ENCODE measurements around the gene DNAH6.

The DNAH6 gene

DNA sequence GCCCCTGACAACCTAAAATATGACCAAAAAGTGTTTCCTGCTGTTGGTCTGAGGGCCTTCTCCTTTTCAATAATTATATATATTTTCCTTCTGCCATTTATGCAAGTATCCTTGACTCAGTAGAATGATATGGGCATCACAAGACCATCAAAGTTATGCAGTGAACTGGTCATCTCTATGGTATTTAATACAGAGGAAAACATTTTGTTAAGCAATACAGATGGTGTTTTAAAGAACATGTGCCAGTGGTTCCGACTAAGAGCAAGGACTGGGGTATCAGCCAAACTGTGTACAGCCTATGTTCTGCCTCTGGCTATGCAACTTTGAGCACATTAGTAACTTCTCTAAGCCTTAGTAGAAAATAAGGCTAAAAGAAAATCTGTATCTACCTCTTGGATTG lies 185.6 kb downstream of the DNAH6 start (continued):
- TF ChIP-seq TCF4 (CRISPR knock-in tag; IDR thresholded peaks at IDR 0.05; ENCODE audit: borderline replicate concordance): no peak
- no peak for TF ChIP-seq PPARA (CRISPR knock-in tag; IDR thresholded peaks at IDR 0.05; ENCODE audit: borderline replicate concordance)
- TF ChIP-seq ISL1 (CRISPR knock-in tag; IDR thresholded peaks at IDR 0.05): no peak
- no peak for TF ChIP-seq CSRNP3 (CRISPR knock-in tag; IDR thresholded peaks at IDR 0.05)
- TF ChIP-seq RARB (CRISPR knock-in tag; IDR thresholded peaks at IDR 0.05): no peak

- no peak for ATAC-seq
- TF ChIP-seq ISL1 (CRISPR knock-in tag; IDR thresholded peaks at IDR 0.05): no peak
- no peak for TF ChIP-seq GLIS3 (CRISPR knock-in tag; IDR thresholded peaks at IDR 0.05)
- TF ChIP-seq, protein P1, sequence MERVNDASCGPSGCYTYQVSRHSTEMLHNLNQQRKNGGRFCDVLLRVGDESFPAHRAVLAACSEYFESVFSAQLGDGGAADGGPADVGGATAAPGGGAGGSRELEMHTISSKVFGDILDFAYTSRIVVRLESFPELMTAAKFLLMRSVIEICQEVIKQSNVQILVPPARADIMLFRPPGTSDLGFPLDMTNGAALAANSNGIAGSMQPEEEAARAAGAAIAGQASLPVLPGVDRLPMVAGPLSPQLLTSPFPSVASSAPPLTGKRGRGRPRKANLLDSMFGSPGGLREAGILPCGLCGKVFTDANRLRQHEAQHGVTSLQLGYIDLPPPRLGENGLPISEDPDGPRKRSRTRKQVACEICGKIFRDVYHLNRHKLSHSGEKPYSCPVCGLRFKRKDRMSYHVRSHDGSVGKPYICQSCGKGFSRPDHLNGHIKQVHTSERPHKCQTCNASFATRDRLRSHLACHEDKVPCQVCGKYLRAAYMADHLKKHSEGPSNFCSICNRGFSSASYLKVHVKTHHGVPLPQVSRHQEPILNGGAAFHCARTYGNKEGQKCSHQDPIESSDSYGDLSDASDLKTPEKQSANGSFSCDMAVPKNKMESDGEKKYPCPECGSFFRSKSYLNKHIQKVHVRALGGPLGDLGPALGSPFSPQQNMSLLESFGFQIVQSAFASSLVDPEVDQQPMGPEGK (CRISPR knock-in tag; IDR thresholded peaks at IDR 0.05; ENCODE audit: borderline replicate concordance): no peak
- no peak for TF ChIP-seq ZFP30 (CRISPR knock-in tag; IDR thresholded peaks at IDR 0.05)
- TF ChIP-seq TOX (CRISPR knock-in tag; IDR thresholded peaks at IDR 0.05; ENCODE audit: borderline replicate concordance): no peak
- TF ChIP-seq ZC3H10 (CRISPR knock-in tag; IDR thresholded peaks at IDR 0.05): no peak
- TF ChIP-seq CSDC2 (CRISPR knock-in tag; IDR thresholded peaks at IDR 0.05): no peak
- no peak for TF ChIP-seq ZNF565 (CRISPR knock-in tag; conservative IDR thresholded peaks at IDR 0.05; ENCODE audit: low read depth)
- no peak for TF ChIP-seq TCF4 (CRISPR knock-in tag; IDR thresholded peaks at IDR 0.05; ENCODE audit: borderline replicate concordance)
- no peak for TF ChIP-seq SNAI2 (CRISPR knock-in tag; IDR thresholded peaks at IDR 0.05)
- TF ChIP-seq ZFP3 (CRISPR knock-in tag; IDR thresholded peaks at IDR 0.05): no peak
Observed at GRCh38 chr2:84702941-84703340, 186.6 kb downstream of the DNAH6 start.

DNA sequence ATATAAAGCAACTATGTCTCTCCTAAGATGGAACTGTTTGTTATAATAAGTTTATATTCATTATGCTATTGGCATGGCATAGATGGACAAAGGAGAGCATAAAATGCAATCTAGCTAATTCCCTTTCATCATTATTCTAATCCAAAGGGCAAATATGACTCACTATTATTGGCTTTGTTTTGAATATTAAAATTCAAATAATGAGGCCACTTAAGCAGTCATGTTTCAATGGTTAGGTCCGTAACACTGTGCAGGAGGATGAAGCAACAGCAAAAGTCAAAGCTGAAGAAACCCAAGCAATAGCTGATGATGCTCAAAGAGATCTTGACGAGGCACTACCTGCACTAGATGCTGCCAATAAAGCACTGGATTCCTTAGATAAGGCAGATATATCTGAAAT lies 187.5 kb downstream of the DNAH6 start:
- no peak for ATAC-seq
- TF ChIP-seq ZNF8 (CRISPR knock-in tag; IDR thresholded peaks at IDR 0.05) (no peak), ZNF70 (CRISPR knock-in tag; IDR thresholded peaks at IDR 0.05) (no peak), ZC3H10 (CRISPR knock-in tag; IDR thresholded peaks at IDR 0.05) (no peak), ZFP3 (CRISPR knock-in tag; IDR thresholded peaks at IDR 0.05) (no peak), OSR1 (CRISPR knock-in tag; IDR thresholded peaks at IDR 0.05) (no peak), GLIS3 (CRISPR knock-in tag; IDR thresholded peaks at IDR 0.05) (no peak), BACH2 (CRISPR knock-in tag; IDR thresholded peaks at IDR 0.05; ENCODE audit: borderline replicate concordance) (no peak), ZNF565 (CRISPR knock-in tag; conservative IDR thresholded peaks at IDR 0.05; ENCODE audit: low read depth) (no peak)

DNA sequence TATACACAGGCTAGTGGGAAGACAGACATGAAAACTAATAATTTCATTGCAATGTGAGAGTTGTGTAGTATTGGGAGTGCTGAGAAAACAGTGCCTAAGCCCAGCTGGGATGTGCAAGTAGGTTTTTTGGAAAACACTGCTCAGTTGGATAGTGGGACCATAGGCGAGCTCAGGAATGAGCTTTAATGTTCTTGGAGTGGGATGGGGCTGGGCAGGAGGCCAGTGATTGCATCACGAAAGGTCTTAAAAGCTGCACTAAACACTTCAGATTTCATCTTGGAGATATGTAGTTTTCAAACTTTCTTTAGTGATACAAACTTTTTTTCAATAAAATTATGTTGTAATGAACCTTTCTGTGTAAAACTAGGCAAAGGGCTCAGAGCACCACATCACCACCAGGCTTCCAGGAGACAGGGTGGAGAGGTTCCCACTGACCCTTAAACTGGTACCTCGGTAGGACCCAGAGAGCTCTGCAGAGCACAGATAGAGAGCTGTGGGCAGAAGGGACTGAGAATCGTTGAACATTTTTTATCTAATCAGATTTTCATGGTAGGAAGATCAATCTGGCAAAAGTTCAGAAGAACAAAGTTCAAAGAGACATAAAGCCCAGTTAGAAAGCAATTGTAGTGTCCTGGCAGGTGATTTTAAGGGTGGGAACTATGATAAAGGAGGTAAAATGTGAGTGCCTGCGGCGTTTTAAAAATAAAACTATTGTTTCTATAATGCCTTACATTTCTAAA lies 188.4 kb downstream of the DNAH6 start:
- no peak for ATAC-seq
- TF ChIP-seq PPARA (CRISPR knock-in tag; IDR thresholded peaks at IDR 0.05; ENCODE audit: borderline replicate concordance) (no peak), GLIS3 (CRISPR knock-in tag; IDR thresholded peaks at IDR 0.05) (no peak), TOX (CRISPR knock-in tag; IDR thresholded peaks at IDR 0.05; ENCODE audit: borderline replicate concordance) (no peak), OSR1 (CRISPR knock-in tag; IDR thresholded peaks at IDR 0.05) (no peak), POU6F1 (CRISPR knock-in tag; IDR thresholded peaks at IDR 0.05; ENCODE audit: borderline replicate concordance, low read depth) (no peak), ZNF70 (CRISPR knock-in tag; IDR thresholded peaks at IDR 0.05) (no peak), ZFP3 (CRISPR knock-in tag; IDR thresholded peaks at IDR 0.05) (no peak), ZNF565 (CRISPR knock-in tag; conservative IDR thresholded peaks at IDR 0.05; ENCODE audit: low read depth) (no peak), SNAI2 (CRISPR knock-in tag; IDR thresholded peaks at IDR 0.05) (no peak), CREB5 (CRISPR knock-in tag; IDR thresholded peaks at IDR 0.05; ENCODE audit: low read depth) (no peak), CSRNP3 (CRISPR knock-in tag; IDR thresholded peaks at IDR 0.05) (no peak)

Measured in SK-N-SH treated with all-trans-retinoic acid at 6 μM for 48 hours (cell line).